H1 (cell line): ENCODE measurements around the gene MAPK8IP1. TPM values are rescaled to one million over a fixed set of nuclear protein-coding genes. Genes with fewer than 3 reads are reported as not detected.

Source experiments
- CHD2 ChIP-seq: IDR thresholded peaks from 2 replicates; pipeline ENCODE4 v1.6.1; 2012; ENCODE audit warnings: low read length, improper control_type of control experiment
- CREB1 ChIP-seq: IDR thresholded peaks from 2 replicates; pipeline ENCODE4 v1.6.1; 2012; ENCODE audit warnings: inconsistent platforms
- E2F6 ChIP-seq: IDR thresholded peaks from 2 replicates; pipeline ENCODE4 v1.6.1; 2012; ENCODE audit warnings: inconsistent platforms
- JUND ChIP-seq: IDR thresholded peaks from 2 replicates; pipeline ENCODE4 v1.6.1; 2011; ENCODE audit warnings: mild to moderate bottlenecking, improper control_type of control experiment, low read length
- MAFK ChIP-seq: IDR thresholded peaks from 2 replicates; pipeline ENCODE4 v1.6.1; 2012; ENCODE audit warnings: low read depth, mild to moderate bottlenecking, improper control_type of control experiment, low read length
- YY1 ChIP-seq: IDR thresholded peaks from 2 replicates; pipeline ENCODE4 v1.6.1; 2011; ENCODE audit warnings: low read depth, mild to moderate bottlenecking, low read length
- polyA plus RNA-seq, 7 experiments: library from polyadenylated mRNA; depleted of rRNA in 3 of 7; stranded (reverse) in 5 of 7; unstranded in 2 of 7; fragments of >200 nt in 5 of 7; fragments of 200-250 nt in 2 of 7; gene quantifications; 1 replicate in 5 of 7; 2 replicates in 1 of 7; 4 replicates in 1 of 7; pipeline versions ENCODE4 v1.2.1 to v1.2.3, GENCODE V29; 2011 to 2013; ENCODE audit warnings: missing spikeins in 2 of 7, mixed read lengths in 2 of 7
- total RNA-seq: library from RNA; stranded (reverse); fragmentation: NEBNext Ultra II Directional; extraction: Animal tissue kit (Norgen Biotek cat#: 25700); gene quantifications from 2 replicates; pipeline ENCODE4 v1.2.1, GENCODE V29; 2021

MAPK8IP1 gene
- total and polyA plus RNA-seq, 2 of the 8 experiments (the other 6 are each of a cell fraction or from before 2014, with no cell fraction given), result 32.4 to 40.1 TPM

GRCh38 chr11:45872651-45873356 lies 12.6 kb upstream of the MAPK8IP1 start (continued):
- TF ChIP-seq MAFK (peak; percentile 38; the same call in 1 of the 2 replicates), E2F6 (no peak), CREB1 (peak; percentile 37), YY1 (0 out of 2 replicates have a peak, but pooled peaks have one; percentile 13), CHD2 (no peak), JUND (peak; percentile 19)
- TF ChIP-seq, all 59 proteins: peak for 8
